ENCODE data around the gene GCHFR.

The GCHFR gene

DNA sequence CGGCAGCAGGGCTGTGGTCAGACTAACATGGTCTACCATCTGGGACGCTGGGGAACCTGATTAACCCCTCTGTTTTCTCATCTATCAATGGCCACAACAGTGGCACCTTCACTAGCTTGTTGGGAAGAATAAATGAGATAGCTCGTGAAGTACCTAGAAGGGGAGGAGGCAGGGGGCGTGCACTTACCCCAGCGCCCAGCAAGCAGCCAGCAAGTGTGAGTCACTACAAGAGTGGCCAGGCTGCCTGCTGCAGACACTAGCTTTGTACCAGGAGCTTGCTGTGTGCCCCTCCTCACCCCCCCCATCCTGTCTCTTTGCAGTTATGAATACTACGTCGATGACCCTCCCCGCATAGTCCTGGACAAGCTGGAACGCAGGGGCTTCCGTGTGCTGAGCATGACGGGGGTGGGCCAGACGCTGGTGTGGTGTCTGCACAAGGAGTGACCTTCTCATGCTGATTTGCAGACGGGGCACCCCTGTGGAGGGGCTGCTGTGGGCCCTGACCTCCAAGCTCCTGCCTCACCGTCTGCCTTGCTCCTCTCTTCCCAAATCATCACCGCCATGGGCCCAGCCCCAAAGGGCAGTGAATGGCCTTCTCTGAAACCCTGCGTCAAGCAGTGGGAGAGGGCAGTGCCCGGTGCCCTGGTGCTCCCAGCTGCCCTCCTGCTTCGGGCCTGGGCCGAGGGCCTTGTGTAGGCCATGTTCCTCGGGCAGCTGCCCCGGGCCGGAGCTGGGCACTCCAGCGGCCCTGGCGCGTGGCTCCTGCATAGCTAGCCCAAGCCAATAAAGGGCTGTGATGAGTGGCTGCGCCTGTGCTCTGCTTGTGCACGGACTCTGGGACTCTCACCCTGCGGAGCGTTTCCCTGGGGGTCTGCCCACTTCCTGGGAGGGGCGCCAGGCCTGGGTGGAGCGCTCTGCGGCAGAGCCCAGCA, 3.3 kb downstream of the GCHFR start:
- H3K27ac ChIP-seq (ENCODE audit: extremely low read depth, low read depth, low read length), result no peak overlapping the region
- no peak overlapping the region for H3K4me3 ChIP-seq (ENCODE audit: low read depth, low read length)
- ChIA-PET CTCF (interaction anchor here (0.6 to 3.7 kb wide), 6 partner anchors 11 to 88 kb away, joined by 3 to 18 read pairs (median 3); no protein-coding TSS in a partner anchor), POLR2A (interaction anchor here (0.5 to 1.1 kb wide), 5 partner anchors 35 to 202 kb away, joined by 3 to 5 read pairs (median 3); partner anchors contain the start of gene RHOV)
- peaks cover 28% of the 10 kb centered on the region for H3K4me1 ChIP-seq (ENCODE audit: control insufficient read depth, insufficient read depth, low read length)
- TF ChIP-seq GLIS2 (tag by site-specific recombination; IDR thresholded peaks at IDR 0.05), result peak; percentile 23; the same call in 1 of the 2 replicates
- no peak for TF ChIP-seq ZNF133 (tag by site-specific recombination; IDR thresholded peaks at IDR 0.05)
- TF ChIP-seq KLF16 (tag by site-specific recombination; IDR thresholded peaks at IDR 0.05), result no peak
- no peak for TF ChIP-seq ZFP69B (tag by site-specific recombination; IDR thresholded peaks at IDR 0.05)
- no peak for TF ChIP-seq ZNF16 (tag by site-specific recombination; IDR thresholded peaks at IDR 0.05; ENCODE audit: low read depth)
- TF ChIP-seq KLF9 (tag by site-specific recombination; IDR thresholded peaks at IDR 0.05; ENCODE audit: low read depth), result peak; percentile 26; the same call in 1 of the 2 replicates
- TF ChIP-seq, protein P1, sequence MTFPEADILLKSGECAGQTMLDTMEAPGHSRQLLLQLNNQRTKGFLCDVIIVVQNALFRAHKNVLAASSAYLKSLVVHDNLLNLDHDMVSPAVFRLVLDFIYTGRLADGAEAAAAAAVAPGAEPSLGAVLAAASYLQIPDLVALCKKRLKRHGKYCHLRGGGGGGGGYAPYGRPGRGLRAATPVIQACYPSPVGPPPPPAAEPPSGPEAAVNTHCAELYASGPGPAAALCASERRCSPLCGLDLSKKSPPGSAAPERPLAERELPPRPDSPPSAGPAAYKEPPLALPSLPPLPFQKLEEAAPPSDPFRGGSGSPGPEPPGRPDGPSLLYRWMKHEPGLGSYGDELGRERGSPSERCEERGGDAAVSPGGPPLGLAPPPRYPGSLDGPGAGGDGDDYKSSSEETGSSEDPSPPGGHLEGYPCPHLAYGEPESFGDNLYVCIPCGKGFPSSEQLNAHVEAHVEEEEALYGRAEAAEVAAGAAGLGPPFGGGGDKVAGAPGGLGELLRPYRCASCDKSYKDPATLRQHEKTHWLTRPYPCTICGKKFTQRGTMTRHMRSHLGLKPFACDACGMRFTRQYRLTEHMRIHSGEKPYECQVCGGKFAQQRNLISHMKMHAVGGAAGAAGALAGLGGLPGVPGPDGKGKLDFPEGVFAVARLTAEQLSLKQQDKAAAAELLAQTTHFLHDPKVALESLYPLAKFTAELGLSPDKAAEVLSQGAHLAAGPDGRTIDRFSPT (tag by site-specific recombination; IDR thresholded peaks at IDR 0.05), result no peak
- peak; percentile 62 for TF ChIP-seq ZIC2 (tag by site-specific recombination; IDR thresholded peaks at IDR 0.05)
- TF ChIP-seq, protein P2, sequence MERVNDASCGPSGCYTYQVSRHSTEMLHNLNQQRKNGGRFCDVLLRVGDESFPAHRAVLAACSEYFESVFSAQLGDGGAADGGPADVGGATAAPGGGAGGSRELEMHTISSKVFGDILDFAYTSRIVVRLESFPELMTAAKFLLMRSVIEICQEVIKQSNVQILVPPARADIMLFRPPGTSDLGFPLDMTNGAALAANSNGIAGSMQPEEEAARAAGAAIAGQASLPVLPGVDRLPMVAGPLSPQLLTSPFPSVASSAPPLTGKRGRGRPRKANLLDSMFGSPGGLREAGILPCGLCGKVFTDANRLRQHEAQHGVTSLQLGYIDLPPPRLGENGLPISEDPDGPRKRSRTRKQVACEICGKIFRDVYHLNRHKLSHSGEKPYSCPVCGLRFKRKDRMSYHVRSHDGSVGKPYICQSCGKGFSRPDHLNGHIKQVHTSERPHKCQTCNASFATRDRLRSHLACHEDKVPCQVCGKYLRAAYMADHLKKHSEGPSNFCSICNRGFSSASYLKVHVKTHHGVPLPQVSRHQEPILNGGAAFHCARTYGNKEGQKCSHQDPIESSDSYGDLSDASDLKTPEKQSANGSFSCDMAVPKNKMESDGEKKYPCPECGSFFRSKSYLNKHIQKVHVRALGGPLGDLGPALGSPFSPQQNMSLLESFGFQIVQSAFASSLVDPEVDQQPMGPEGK (tag by site-specific recombination; IDR thresholded peaks at IDR 0.05), result 0 out of 2 replicates have a peak, but pooled peaks have one; percentile 19
- peak; percentile 83; the same call in 1 of the 2 replicates for TF ChIP-seq ZNF664 (tag by site-specific recombination; IDR thresholded peaks at IDR 0.05)
- no peak for TF ChIP-seq ZFP3 (tag by site-specific recombination; IDR thresholded peaks at IDR 0.05; ENCODE audit: low read depth)
- no peak for TF ChIP-seq ZNF335 (tag by site-specific recombination; conservative IDR thresholded peaks at IDR 0.05)
- 0 out of 2 replicates have a peak, but pooled peaks have one; percentile 25 for TF ChIP-seq SP7 (tag by site-specific recombination; IDR thresholded peaks at IDR 0.05)
- no peak for TF ChIP-seq ZNF501 (tag by site-specific recombination; IDR thresholded peaks at IDR 0.05)
- no peak for TF ChIP-seq WT1 (tag by site-specific recombination; IDR thresholded peaks at IDR 0.05)
- no peaks in the 10 kb centered on the region for H3K9me3 ChIP-seq (ENCODE audit: control insufficient read depth, insufficient read depth, low read depth, low read length)
- peaks cover 0 to 9% of the 10 kb centered on the region in 2 experiments; a peak in 1 of 3 replicates for H3K36me3 ChIP-seq (ENCODE audit: control insufficient read depth in 2 of 2, insufficient read depth in 1 of 2, low read length in 2 of 2)

DNA sequence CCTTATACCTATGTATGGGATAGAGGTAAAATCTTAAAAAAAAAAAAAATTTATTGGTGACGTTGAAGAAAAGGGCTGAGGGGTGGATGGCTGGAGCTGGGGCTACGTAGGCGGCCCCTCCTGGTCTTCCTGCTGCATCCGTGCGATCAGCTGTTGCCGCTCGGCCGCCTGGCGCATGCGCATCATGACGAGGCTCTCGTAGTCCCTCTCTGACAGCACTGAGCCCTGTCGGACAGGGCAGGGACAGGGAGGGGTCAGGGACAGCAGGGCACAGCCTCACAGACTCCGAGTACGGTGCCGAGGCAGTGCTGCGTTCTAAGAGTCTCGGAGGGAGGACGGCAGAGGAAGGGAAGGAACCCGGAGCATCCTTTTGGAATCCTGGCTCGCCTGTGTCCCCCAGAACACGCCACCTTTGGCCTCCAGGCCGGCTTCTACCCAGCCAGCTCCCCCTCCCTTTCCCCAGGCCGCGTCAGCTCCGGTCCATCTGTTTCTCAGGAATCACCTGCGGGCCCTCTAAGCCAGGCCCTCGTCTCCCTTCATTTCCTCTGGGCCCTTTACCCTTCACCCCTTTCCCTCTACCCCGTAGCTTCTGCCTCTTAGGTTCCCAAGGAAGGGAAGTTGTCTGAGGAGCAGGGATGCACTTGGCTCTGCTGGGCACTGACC, 4.1 kb downstream of the GCHFR start:
- no peak for TF ChIP-seq ZNF324 (tag by site-specific recombination; IDR thresholded peaks at IDR 0.05)
- no peak for TF ChIP-seq MEIS1 (CRISPR knock-in tag; IDR thresholded peaks at IDR 0.05; ENCODE audit: borderline replicate concordance)
- TF ChIP-seq ZNF121 (tag by site-specific recombination; IDR thresholded peaks at IDR 0.05), result no peak
- no peak for TF ChIP-seq ZXDB (tag by site-specific recombination; IDR thresholded peaks at IDR 0.05)
- TF ChIP-seq GLI2 (tag by site-specific recombination; IDR thresholded peaks at IDR 0.05; ENCODE audit: borderline replicate concordance, low read depth), result no peak
- Histone ChIP-seq H3K4me3 (ENCODE audit: low read depth, low read length) (no peak overlapping the region), H3K27ac (ENCODE audit: extremely low read depth, low read depth, low read length) (peak overlapping the region; percentile 11; the same call in 1 of the 2 replicates), H3K36me3 (ENCODE audit: control insufficient read depth in 2 of 2, insufficient read depth in 1 of 2, low read length in 2 of 2) (peaks cover 0 to 13% of the 10 kb centered on the region in 2 experiments; a peak in 1 of 3 replicates), H3K9me3 (ENCODE audit: control insufficient read depth, insufficient read depth, low read depth, low read length) (no peaks in the 10 kb centered on the region), H3K4me1 (ENCODE audit: control insufficient read depth, insufficient read depth, low read length) (peaks cover 28% of the 10 kb centered on the region)
- ChIA-PET POLR2A (no interaction called here), CTCF (interaction anchor here (0.7 to 3.7 kb wide), 2 partner anchors 15 to 28 kb away, joined by 3 to 18 read pairs; no protein-coding TSS in a partner anchor)

Data from HEK293 (cell line).